NCI-H1105 treated with DMSO at 0.1 percent for 48 hours (cell line): ENCODE data around the gene KCNE1.
"Not testable (repeated sequence)": the region's sequence is repeated elsewhere in the genome, so short reads cannot be mapped to it uniquely, and the experiment has no call there.

Source experiments
- DNase-seq: peaks from one replicate; lab custom pipeline; 2025; lab: John Stamatoyannopoulos, UW

The KCNE1 gene

DNA sequence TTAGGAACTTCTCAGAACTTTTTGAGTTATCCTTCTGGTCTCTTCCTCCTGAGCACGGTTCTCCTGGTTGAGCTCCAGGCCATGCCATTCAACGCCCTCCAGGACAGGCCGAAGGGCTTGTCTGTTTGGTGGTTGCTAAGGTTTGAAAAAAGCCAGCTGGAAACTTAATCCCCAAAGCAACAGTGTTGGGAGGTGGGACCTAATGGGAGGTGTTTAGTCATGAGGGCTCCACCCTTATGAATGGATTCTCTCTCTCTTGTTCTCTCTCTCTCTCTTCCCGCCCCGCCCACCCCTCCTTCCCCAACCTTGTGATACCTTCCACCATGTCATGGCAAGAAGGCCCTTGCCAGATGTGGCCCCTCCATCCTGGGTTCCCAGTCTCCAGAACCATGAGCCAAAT lies 829 bp downstream of the KCNE1 start:
- DNase-seq, result no peak

DNA sequence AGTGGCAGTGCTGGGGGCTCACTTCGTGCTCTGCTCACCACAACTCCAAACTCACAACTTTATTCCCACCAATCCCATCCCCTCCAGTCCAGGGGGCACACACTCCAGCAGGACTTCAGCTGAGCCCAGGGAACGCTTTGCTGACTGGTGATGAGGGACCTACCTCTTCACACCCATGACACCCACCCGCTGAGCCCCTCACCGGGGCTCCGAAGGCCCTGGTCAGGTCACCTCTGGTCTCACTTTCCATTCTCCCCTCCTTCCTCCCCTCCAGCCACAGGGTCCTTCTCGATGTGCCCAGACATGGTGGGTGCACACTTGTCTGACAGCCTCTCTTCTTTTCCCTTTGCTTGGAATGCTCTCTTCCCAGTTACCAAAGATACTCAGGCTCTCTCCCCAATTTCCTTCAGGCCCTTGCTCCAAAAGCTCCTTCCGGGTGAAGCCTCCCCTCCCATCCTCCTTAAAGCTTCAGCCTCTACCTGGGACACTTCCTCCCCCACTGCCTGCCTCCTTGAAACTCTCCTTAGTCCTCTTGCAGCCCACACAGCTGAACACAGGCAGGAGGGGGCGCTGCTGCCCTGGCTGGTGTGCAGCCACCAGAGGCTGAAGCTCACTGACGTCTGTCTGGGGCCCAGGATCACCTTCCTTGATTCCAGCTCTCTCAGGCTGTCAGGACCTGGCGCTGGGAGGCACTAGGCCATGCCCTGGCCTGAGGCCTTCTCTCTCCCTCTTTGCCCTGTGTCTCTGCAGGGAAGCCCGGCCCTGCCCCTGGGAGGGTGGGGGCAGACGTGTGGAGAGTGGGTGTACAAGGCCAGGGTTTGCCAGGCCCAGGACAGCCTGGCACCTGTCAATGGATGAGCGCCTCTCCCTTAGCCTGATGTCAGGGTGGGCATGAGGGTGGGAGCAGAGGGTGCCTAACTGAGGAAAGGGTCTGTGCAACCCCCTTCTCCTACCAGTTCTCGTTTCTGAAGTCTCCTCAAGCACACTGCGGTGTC lies 1.6 kb downstream of the KCNE1 start:
- DNase-seq, result peak; percentile 2

DNA sequence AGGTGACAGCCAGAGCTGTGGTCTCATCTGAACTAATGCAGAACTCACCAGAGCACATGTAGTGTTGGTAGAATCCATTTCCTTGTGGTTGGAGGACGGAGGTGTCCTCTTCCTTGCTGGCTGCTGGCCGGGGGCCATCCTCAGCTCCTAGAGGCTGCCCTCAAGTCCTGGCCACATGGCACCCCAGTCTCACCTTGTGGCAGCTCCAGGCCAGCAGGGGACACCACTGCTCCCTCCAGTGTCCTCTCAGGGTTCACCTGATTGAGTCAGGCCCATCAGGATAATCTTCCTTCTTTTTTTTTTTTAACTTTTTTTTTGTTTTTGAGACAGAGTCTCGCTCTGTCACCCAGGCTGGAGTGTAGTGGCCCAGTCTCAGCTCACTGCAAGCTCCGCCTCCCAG lies 2.9 kb downstream of the KCNE1 start:
- no peak for DNase-seq

DNA sequence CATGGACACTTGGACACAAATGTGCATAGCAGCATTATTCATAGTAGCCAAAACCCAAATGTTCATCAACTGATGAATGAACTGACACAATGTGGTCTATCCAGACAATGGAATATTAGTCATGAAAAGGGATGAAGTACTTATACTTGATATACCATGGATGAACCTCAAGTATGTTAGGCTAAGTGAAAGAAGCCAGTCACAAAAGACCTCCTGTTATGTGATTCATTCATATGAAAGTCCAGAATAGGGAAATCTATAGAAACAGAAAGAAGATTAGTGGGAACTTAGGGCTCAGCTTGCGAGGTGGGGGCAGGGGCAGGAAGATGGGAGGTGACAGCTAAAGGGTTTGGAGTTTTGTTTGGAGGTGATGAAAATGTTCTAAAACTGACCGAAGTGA lies 7.4 kb downstream of the KCNE1 start:
- DNase-seq, result no peak

DNA sequence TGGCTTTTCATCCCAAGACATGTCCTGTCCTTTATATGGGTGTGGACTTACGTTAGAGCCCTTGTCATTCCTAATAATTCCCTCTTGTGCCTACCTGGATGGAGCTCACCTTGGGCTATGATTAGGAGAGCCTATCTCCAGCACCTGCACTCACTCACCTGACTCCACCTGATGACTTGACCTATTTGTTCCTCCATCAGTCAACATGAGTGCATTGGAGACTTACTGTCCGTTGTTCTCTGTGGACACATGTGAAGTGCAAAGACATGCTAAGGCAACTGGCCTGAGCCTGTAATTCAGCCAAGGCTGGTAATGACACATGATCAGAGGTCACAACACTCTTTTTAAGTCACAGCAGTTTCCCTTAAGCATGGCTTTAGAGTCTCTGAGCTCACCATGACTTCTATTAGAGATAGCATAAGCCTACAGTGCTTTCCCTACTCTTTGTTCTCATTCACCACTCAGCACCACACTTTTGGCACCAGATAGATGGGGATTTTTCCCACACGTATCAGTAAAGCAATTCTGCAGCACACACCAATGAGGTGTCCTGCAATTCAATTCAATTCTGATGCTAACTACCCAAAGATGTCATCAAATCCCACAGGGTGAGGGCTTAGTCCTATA lies 9.4 kb downstream of the KCNE1 start:
- DNase-seq, result no peak

DNA sequence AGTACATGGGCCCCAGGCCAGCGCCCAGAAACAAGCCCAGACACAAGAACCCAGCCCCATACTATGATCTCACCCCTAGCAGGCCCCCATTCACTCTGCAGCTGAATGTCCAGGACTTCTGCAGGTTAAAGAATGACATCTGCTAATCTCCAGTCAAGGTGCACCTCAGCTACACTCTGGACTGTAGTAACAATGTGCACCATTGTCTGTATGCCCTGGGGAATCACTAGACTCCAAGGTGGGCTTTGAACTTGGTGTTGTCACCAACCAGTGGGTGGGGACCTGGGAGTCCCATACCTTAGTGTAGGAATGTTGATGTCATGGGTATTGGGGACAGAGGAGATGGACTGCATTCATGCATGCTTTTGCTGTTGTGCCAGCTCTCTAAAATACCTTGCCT lies 10.3 kb downstream of the KCNE1 start:
- no peak for DNase-seq

DNA sequence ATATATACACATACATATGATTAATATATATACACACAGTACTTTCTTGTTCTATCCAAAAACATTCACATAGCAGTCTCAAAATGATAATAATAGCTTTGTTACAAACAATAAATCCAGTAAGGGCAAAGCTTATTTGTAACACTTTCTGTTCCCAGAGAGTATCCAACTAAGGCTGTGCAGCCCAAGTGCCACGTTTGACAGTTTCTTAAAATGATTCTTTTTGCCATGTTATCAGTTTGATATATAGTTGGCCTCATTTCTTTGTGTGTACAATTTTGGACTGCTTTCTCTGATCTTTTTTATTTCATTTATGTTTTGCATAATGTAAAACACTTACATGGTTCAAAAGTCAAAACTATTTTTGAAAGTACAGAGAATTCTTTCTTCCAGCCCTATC lies 11.8 kb downstream of the KCNE1 start:
- no peak for DNase-seq

DNA sequence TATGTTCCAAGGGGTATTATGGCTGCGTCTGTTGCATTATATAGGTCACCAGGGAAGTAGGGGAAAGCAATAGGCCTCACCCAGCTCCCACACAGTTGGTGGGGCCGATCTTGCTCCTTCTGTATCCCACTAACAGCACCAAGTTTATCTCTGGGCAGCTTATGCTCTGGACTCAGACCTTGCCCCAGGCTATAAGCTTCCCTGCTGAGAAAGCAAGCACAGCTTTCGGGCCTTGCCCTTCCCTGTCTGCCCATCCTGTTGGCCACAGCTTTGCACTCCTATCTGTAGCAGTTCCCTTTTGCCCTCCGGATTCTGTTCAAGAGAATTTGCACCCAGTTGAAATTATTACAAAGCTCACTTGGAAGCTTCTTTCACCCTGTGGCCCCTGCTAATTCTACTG lies 12.9 kb downstream of the KCNE1 start:
- DNase-seq, result no peak

DNA sequence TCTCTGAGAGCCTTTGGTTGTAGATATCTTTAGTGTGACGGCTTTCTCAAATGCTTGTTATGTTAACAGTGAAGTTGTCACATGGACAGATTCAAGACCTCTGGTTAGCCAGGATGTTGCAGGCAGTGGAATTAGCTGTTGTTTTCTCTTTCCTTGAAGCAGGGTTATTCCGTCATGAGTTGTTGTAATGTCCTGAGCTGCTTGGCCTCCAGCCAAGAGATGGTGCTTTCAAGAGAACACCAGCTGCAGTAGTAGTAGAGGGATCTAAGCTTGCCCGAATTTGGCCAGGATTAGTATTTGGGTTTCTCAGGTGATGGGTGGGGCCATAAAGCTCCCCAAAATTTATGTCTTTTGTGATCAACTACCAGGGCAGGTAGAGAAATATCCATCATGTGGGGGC lies 13.4 kb downstream of the KCNE1 start:
- peak; percentile 54 for DNase-seq

DNA sequence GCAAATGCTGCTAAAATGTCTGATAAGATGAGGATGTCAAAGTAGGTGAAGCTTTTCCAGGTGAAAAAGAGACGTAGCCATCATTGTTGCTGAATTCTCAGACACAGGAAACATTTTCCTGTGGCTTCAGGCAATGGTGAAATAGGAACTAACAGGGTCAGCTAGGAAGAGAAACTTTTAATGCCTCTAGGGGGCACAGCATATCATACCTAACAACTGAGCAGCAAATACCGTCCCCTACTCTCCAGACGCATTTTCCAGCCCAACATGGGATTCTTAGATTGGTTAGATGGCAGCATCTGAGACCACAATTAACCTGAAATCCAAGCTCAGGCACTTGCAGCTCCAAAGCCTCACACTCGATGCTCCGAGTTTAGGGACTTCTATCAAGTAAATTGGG lies 28.2 kb downstream of the KCNE1 start:
- DNase-seq, result not testable (repeated sequence)

DNA sequence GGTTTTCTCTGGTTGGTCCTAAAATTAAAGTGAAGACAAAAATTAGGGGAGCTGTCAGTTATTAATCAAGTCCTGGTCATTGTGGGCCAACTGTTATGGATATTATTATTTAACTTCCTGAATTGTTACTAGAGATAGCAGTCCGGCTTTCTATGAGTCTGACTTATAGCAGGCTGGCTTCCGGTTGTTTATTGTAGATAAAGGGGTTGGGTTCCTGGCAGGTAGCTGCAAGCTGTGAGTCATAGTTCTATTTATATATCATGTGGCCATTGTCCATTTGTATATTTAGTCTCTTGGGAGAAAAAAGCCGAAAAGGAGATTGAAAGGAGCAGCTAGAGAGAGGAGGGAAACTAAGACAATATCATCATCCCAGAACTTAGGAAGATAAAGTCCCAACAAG lies 28.6 kb downstream of the KCNE1 start:
- not testable (repeated sequence) for DNase-seq

DNA sequence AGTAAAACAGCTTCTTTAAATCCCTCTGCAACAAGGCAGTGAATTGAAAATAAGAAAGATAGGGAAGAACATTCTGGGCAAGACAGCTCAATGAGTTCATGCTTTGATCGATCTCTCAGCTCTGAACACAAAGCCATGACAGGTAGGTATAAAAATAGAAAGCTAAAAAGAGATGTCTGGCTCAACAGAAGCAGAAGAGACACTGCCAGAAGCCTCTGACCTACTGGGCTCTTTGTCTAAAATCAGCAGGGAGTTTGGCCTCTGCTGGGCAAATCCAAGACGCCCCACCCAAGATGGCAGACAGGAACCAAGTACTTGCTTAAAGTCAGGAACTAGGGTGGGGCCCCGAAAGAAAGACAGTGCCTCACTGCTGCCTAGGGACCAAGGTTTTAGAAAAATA lies 44.7 kb downstream of the KCNE1 start:
- DNase-seq, result not testable (repeated sequence)

DNA sequence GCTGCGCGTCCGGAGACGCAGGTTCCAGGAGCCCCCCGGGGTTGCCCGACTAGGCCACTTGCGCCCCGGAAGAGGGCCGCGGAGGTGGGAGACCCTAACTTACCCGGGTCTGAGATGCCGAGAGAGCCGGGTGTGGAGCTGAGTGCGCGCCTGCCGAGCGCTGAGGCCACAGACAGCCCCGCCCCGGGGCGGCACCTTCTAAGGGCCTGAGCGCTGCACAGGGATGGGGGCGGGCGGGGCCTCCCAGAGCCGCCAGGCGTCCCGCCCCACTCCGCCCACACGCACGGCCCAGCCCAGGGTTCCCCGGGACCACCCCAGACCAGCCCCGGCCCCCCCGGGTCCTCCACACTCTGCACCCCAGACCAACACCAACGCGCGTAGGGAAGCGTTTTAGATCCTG lies 52.6 kb downstream of the KCNE1 start:
- not testable (repeated sequence) for DNase-seq

DNA sequence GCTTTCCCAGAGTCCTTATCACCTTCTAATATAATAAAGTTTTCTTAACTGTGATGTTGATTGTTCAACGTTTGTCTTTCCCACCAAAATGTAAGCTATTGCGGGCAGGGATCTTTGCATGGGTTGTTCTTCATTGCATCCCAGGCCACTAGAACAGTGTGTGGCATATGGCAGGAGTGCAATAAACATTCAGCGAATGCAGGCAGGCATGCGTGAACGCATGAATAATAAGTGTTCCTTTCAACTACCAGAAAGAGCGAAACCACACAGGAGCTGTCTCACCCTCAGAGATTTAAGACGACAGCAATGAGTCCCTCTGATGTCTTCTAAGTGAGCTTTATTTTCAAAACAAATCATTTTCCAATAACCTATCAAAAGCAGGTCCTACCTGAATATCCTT lies 53.7 kb downstream of the KCNE1 start:
- not testable (repeated sequence) for DNase-seq

DNA sequence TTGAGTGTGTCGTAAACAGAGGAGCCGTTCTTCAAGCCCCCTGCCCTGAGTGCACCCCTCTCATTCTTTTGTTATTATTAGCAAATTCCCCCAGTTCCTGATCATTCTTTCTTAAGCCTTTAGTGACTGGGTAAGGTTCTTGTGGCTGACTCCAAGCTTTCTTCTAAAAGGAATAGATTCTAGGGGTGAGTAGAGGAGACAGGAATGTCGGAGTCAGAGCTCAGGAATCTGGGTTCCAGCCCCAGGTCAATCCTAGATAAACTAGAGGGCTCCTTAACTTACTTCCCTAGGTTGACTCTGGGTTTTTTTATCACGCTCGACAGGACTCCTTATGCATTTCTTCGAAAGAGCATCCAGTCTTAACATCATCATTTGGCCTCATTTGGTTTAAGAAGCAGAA lies 55.8 kb downstream of the KCNE1 start:
- DNase-seq, result not testable (repeated sequence)

DNA sequence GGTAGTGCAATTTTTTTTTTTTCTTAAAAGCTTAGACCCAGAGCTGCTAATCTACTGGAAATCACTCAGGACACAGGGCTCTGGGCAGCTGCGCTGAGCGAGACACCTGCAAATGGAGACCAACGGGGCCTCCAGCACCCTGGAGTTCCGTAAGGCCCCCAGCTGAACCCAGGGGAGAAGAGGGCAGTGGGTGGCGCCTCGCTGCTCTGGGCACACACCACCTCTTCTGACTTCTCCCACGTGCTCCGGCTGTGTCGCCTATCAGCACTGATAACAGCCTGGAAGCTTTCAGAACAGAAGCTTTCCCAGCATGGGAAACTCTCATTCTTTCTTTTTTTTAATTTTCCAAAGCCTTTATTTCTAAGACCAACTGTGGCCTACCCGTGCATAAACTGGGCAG lies 56.4 kb downstream of the KCNE1 start:
- DNase-seq, result not testable (repeated sequence)

DNA sequence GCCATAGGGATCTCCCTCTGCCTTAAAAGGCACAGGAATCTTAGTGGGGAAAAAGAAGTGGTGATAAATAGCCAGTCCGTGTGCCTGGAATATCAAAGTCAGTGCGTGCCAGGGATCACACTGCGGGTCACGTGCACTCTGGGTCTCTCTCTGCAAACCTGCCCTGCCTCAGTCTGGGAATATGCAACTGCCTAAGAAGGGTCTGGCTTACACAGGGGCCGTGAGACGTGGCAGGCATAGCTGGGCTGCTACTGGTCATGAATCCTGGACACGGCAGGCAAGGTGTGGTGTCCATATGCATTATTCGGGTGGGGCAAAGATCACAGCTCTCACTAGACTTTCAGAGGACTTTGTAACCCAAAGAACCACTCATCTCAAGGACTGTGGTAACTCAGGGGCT lies 65.0 kb downstream of the KCNE1 start:
- DNase-seq, result not testable (repeated sequence)

DNA sequence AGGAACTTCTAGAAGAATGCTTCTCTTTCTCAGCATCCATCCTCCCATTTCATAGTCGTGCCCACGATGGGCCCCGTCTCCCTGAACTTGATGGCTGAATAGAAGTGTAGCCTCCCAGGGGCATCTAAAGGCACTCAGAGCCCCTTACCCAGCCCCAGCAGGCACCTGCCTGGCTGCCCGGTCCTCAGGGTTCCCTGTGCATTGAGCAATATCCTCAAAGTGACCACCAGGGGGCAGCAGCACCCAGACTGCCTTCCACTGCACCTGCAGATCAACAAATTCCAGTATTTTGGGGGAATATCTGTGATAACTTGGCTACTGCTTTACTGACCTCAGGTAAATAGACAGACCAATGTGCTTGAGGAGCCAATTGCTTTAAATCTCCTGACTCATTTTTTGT lies 68.5 kb downstream of the KCNE1 start:
- not testable (repeated sequence) for DNase-seq

DNA sequence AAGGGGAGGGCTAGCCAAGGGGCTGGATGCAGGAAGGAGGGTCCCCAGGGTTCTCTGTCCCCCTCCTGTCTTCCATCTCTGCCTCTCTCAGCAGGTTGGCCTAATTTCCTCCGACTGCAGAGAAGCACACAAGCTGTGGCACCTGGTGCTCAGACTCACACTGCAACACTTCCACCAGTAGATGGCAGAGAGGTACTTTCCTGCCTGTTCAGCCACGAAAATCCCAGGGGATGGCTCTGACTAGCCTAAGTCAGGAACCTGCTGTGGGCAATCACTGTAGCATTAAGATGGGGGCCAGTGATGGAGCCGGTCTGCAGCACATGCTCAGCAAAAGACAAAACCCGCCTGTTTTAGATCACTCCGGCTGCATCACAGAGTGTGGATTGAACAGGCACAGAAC lies 82.3 kb downstream of the KCNE1 start:
- not testable (repeated sequence) for DNase-seq

DNA sequence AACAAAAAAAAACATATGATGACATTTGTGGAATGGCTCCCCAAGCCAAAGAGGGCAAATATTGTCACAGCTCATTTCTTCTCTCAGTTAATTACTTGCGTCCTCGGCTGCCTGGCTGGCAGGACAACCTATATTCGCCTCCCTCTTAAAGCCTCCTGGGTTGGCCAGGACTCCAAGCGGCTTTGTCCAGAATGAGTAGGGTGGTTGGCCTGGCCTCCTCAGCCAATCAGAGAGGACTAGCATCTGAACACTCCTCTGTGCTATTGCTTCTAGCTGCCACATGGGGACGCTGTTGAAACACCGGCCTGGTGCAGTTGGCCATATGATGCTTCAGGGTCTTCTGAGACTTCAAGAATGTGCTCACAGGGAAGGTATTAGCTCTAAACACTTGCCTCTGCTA lies 83.6 kb downstream of the KCNE1 start:
- not testable (repeated sequence) for DNase-seq

DNA sequence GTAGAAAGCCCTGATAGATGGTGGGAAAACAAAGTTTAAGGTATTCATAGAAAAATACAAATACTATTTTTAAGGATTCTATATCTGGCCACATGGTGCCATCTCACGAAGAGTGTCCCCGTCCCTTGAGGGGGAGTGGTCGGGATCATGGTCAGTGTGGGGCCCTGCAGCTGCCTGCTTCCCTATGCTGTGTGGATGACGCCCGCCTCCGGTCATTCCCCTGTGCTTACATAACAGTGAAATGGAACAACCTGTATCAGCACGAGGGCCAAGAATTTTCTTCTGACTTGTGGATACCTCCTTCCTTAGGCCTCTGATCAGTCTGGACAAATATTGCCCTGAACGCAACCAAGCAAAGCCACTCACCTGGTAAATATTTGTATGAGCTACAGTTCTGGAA lies 84.7 kb downstream of the KCNE1 start:
- not testable (repeated sequence) for DNase-seq

DNA sequence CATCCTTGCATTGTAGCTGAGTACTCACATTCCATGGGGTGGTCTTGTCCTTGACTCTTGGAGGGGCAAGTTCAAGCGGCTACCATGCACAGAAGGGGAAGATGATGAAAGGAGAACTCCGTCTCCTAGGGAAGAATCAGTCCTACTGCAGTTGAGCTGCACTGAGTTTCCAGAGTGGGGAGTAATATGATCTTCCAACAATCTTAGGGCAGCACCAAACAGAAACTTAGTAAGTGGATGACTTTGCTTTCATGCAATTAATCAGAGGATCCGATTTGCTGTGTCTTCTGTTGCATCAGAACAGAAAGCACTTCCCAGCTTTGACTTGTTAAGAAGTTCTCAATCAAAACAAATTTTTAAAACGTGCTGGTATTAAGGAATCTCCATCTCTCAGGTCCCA lies 88.2 kb downstream of the KCNE1 start, which contains the start of gene SMIM34:
SMIM34 (minus strand) TSS at position 147 of the 400 bp plus-strand sequence; CDS start at position 35, 112 bp downstream.
- not testable (repeated sequence) for DNase-seq

DNA sequence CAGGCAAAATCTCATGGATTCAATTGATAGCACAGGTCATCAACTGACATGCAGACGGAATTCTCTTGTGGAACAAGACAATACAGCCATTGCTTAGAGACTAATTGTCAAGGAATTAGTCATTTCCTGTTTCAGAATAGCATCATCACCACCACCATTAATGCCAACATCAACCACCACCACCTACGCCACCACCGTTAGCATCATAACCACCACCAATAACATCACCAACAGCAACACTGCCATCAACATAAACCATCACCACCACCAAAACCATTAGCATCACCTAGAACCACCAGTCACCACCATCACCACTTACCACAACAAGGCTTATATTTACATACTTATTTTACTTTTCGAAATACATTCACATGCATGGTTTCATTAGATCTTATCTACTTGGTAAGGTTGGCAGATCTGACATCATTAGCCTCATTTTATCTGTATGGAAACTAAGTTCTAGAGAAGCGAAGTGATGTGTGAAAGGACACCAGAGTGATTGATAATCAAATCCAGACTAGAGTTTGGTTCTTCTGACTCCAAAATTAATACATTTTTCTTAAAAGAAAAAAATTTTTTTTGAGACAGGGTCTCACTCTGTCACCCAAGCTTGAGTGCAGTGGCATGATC lies 94.4 kb downstream of the KCNE1 start:
- not testable (repeated sequence) for DNase-seq
